OCI-LY3 (cell line): Measurements from ENCODE around the gene HOXA11.

Experiments
- EZH2phosphoT487 ChIP-seq: fragments of 200-600 bp; shearing (Covaris generic); IDR thresholded peaks from 2 replicates; pipeline ENCODE4 v1.6.1; 2018; ENCODE audit warnings: antibody characterized with exemption, mixed run types, low read depth
- TF ChIP-seq, protein P1 (sequence below): fragments of 200-600, 300-600 bp; sonication (generic); IDR thresholded peaks from 2 replicates; pipeline ENCODE4 v1.5.1; 2014; ENCODE audit warnings: antibody characterized with exemption, low read length, low read depth

DNA sequence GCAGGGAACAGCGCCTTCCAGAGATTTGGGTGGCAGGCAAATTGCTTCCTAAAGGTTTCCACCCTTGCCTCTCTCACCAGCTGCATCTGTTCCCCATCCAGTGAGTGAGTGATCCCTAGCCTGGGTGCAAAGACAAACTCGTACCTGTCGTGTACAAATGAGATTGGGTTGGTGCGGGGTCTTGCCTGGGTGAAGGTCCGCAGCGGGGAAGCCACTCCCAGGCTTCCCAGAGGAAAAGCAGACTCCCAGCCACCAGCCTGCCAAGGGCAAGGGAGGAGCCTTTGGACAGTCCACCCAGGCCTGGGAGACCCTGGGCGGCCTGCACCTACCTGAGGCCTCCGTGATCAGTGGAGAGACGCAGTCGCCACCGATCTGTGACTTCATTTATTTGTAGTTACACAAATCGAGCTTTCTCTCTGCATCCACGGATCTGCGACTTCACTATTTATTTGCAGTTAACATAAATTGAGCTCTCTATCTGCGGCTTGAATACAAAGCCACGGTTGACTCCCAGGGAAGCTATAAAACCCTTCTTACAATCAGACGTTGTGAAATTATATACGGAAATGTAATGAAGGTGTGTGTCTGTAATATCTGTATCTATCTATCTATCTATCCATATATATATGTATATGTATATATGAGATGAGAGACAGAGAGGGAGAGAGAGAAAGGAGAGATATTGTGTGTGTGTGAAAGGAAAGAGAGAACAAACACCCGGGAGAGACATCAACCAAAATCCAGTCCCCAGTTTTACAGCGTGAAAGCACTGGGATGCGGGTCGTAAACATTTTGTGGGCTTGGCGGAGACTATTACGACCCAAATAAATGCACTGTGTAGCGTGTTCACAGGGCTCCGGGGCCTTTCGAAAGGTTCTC, 25.5 kb downstream of the HOXA11 start:
- TF ChIP-seq, protein P1, sequence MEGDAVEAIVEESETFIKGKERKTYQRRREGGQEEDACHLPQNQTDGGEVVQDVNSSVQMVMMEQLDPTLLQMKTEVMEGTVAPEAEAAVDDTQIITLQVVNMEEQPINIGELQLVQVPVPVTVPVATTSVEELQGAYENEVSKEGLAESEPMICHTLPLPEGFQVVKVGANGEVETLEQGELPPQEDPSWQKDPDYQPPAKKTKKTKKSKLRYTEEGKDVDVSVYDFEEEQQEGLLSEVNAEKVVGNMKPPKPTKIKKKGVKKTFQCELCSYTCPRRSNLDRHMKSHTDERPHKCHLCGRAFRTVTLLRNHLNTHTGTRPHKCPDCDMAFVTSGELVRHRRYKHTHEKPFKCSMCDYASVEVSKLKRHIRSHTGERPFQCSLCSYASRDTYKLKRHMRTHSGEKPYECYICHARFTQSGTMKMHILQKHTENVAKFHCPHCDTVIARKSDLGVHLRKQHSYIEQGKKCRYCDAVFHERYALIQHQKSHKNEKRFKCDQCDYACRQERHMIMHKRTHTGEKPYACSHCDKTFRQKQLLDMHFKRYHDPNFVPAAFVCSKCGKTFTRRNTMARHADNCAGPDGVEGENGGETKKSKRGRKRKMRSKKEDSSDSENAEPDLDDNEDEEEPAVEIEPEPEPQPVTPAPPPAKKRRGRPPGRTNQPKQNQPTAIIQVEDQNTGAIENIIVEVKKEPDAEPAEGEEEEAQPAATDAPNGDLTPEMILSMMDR: no peak
- no peak for TF ChIP-seq EZH2phosphoT487
